Right lobe of liver (tissue), 6 donors: ENCODE results near the gene LIF. TPM values are rescaled to one million over a fixed set of nuclear protein-coding genes. Genes with fewer than 3 reads are reported as not detected.

ENCODE experiments used
- ATAC-seq, 4 donors: fragments of 200-7000 bp; cut with Tn5 transposase; one replicate each; pipeline ENCODE4 v1.9.1; 2020; ENCODE audit warnings: mild to moderate bottlenecking in 4 of 4, moderate library complexity in 4 of 4
- DNase-seq, 3 donors: peaks; one replicate each; pipeline ENCODE4 v3.0.0-alpha.2; 2020
- H3K27ac ChIP-seq, 3 donors: fragments of 200-600 bp; one replicate each; pipeline ENCODE4 v1.8.0; 2022
- H3K27me3 ChIP-seq, 2 donors: fragments of 200-600 bp; one replicate each; pipeline ENCODE4 v1.8.0; 2022
- H3K36me3 ChIP-seq, 4 donors: fragments of 200-600 bp; sonication (generic) in 1 of 4; one replicate each; pipeline versions ENCODE4 v1.5.1 to v1.8.0; 2017 to 2022; ENCODE audit warnings: control low read depth in 1 of 4
- H3K4me1 ChIP-seq, 4 donors: fragments of 200-600 bp; sonication (generic) in 1 of 4; one replicate each; pipeline versions ENCODE4 v1.5.1 to v1.8.0; 2017 to 2022; ENCODE audit warnings: control low read depth in 1 of 4
- H3K4me3 ChIP-seq, 3 donors: fragments of 200-600 bp; one replicate each; pipeline ENCODE4 v1.8.0; 2022
- H3K9me3 ChIP-seq, 4 donors: fragments of 200-600 bp; sonication (generic) in 1 of 4; one replicate each; pipeline versions ENCODE4 v1.5.1 to v1.8.0; 2017 to 2022; ENCODE audit warnings: control low read depth in 1 of 4
- CTCF ChIP-seq, 4 donors: fragments of 200-600 bp in 3 of 4; fragments of 450-650 bp in 1 of 4; IDR thresholded peaks; one replicate each; pipeline versions ENCODE4 v1.5.1 to v1.8.0; 2016 to 2022; ENCODE audit warnings: antibody characterized with exemption in 4 of 4, mild to moderate bottlenecking in 2 of 4
- POLR2A ChIP-seq: fragments of 450-650 bp; IDR thresholded peaks from one replicate; pipeline ENCODE4 v1.6.1; 2017; ENCODE audit warnings: antibody characterized with exemption, mild to moderate bottlenecking
- WGBS: methylation state at CpG from one replicate; pipeline ENCODE4 v1.1.6; 2018; ENCODE audit warnings: low coverage, low lambda C conversion rate; ENCODE audit not compliant: insufficient coverage; ENCODE audit errors: missing lambda C conversion rate; 5-methylcytosine and 5-hydroxymethylcytosine counted together
- intact Hi-C, 2 donors: fragments of 100-400 bp; cut with DNase I; formaldehyde crosslinking; loops; one replicate each; pipeline versions ENCODE4 v1.11.2 to v1.14.1; 2022
- total RNA-seq, 6 experiments: library from RNA; depleted of rRNA in 2 of 6; stranded (reverse); fragments of >200 nt in 2 of 6; fragmentation: NEBNext Ultra II Directional in 3 of 6; extraction: Animal tissue kit (Norgen Biotek cat#: 25700) in 3 of 6; gene quantifications; one replicate each; pipeline versions ENCODE4 v1.1.0 to v1.2.4, GENCODE V29; 2016 to 2023
- donor health status: DM: no; HTN: yes; CAD: no.
- donor health status: DM: no; HTN: no; CAD: no.
- donor health status: DM: no; HTN: no; CAD: no.
- donor health status: DM: no; HTN: yes; CAD: no.
- donor health status: DM: no; HTN: yes; CAD: no.

Gene LIF
- total RNA-seq, 6 experiments from 2014 or later, result 0.15 to 2.0 (median 1.6) TPM; not detected in 2

DNA sequence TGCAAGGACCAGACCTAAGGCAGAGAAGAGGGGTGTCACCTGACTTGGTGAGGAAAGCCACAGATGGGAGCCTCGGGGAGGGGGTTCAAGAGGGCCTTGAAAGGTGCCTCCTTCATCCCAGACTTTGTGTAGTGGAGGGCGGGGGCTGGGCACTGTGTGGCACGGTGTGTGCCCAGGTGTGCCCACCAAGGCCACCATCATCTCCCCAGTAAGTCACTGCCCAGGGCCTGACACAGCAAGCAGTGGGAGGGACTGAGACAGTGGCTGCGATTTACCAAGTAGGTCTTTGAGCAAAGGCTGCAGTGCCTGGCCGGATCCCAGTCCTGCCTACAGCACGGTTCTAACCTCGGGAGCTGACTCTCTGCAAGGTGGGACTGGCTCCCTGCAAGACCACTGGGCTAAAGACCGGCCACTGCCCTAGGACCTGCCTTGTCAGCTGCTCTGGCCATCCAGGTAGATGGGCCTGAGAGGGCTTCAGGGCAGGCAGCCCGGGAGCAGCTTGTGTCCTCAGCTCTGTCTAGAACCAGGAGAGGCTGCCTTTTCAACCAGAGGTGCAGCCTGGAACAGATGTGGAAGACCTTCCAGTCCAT, 18.7 kb upstream of the LIF start:
- H3K9me3 ChIP-seq, result no peaks in the 10 kb centered on the region
- no peak for DNase-seq
- H3K27ac ChIP-seq, result peak overlapping the region in 2 of 3 donors; percentile 59 to 65
- intact Hi-C loops, result loop anchor here (5.0 to 10.0 kb wide), 2 partner anchors 117 to 120 kb away; partner anchors contain the start of gene RNF215 (in 1 of the 2)
- no peaks in the 10 kb centered on the region for H3K4me1 ChIP-seq
- no peaks in the 10 kb centered on the region for H3K36me3 ChIP-seq
- H3K27me3 ChIP-seq, result no peaks in the 10 kb centered on the region
- no CpG with 5 or more reads among the region's 9 CpGs for WGBS
- no peak overlapping the region for H3K4me3 ChIP-seq
- no peak for ATAC-seq
- no peak for TF ChIP-seq POLR2A
- no peak for TF ChIP-seq CTCF (IDR thresholded peaks at IDR 0.05)

DNA sequence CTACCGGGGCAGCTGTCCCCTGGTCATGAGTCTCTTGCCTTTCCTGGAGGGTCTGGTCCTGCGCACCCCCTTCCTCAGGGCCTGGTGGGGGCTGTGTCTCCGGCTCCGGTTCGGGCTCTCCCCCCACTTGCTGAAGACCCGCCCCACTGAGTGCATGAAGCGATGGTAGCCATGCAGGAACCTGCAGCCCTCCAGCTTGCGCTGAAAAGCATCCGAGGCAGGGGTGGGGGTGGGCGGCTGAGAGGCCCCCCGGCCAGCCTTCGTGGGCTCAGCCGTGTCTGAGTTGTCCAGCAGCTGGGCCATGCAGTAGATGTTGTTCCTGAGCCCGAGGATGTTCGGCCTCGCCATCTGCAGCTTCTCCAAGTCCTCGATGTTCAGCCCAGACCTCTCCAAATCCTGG, 17.3 kb upstream of the LIF start:
- no CpG with 5 or more reads among the region's 17 CpGs for WGBS
- H3K27ac ChIP-seq, result no peak overlapping the region
- H3K36me3 ChIP-seq, result no peaks in the 10 kb centered on the region
- H3K4me1 ChIP-seq, result no peaks in the 10 kb centered on the region
- no peak overlapping the region for H3K4me3 ChIP-seq
- intact Hi-C loops, result loop anchor here in 1 of 2 donors (10.0 kb wide), 1 partner anchor 121 kb away; the partner anchor contains the start of gene RNF215
- ATAC-seq (no peak), DNase-seq (no peak)
- no peaks in the 10 kb centered on the region for H3K27me3 ChIP-seq
- TF ChIP-seq CTCF (IDR thresholded peaks at IDR 0.05) (no peak), POLR2A (no peak)
- no peaks in the 10 kb centered on the region for H3K9me3 ChIP-seq

DNA sequence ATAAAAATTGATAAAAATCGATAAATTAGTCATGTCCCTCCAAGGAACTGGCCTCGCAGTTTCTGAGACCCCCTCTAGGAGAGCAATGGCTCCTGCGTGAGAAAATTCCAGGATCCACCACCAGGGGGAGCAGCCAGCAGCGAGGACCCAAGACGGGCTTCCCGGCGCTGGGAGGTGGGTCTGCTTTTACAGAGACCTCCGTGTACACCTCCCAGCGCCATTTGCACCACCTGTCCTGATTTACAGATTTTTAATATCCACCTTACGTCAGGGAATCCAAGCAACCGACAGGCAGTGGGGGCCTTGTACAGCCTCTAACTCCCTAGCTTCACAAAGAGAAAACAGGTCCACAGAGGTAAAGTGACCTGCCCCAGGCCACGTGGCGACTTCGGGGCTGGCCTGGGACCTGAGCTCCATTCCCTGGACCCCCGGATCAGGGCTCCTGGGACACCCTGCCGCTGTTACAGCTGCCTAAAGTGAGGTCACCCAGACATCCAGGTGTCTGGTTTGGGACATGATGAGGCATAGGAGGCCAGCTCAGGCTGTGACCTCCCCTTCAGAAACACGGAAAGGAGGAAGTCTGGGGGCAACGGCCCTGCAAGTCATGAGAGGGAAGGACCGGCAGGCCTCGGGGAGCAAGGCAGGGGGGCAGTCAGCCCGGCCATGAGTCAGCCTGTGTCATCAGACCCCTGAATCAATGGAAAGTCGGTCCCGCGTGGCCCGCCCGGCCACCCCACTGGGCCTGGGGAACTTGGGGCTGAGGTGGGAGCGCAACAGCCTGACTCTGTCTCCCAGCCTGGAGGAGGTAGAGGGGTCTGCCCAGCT, 16.6 kb upstream of the LIF start:
- H3K9me3 ChIP-seq, result no peaks in the 10 kb centered on the region
- DNase-seq (peak; percentile 71 to 78 (median 78)), ATAC-seq (peak; percentile 47 to 71 (median 52))
- WGBS, result 2% methylated on average over 9 of the region's 27 CpGs
- H3K27ac ChIP-seq, result no peak overlapping the region
- no peaks in the 10 kb centered on the region for H3K4me1 ChIP-seq
- no peak for TF ChIP-seq POLR2A
- peak; percentile 93 to 99 (median 97) for TF ChIP-seq CTCF (IDR thresholded peaks at IDR 0.05)
- H3K4me3 ChIP-seq, result peak overlapping the region in 2 of 3 donors; percentile 20 to 24
- no peaks in the 10 kb centered on the region for H3K27me3 ChIP-seq
- intact Hi-C loops, result loop anchor here in 1 of 2 donors (10.0 kb wide), 1 partner anchor 122 kb away; the partner anchor contains the start of gene RNF215
- no peaks in the 10 kb centered on the region for H3K36me3 ChIP-seq

GRCh38 chr22:30262112-30262511, 15.6 kb upstream of the LIF start:
- no peak for TF ChIP-seq CTCF (IDR thresholded peaks at IDR 0.05)
- TF ChIP-seq POLR2A, result no peak
- no peak overlapping the region for H3K27ac ChIP-seq
- DNase-seq, result no peak
- intact Hi-C loops, result loop anchor here in 1 of 2 donors (10.0 kb wide), 1 partner anchor 123 kb away; the partner anchor contains the start of gene RNF215
- WGBS, result no CpG with 5 or more reads among the region's 4 CpGs
- no peaks in the 10 kb centered on the region for H3K27me3 ChIP-seq
- H3K4me1 ChIP-seq, result no peaks in the 10 kb centered on the region
- ATAC-seq, result no peak
- H3K4me3 ChIP-seq, result no peak overlapping the region
- no peaks in the 10 kb centered on the region for H3K9me3 ChIP-seq
- no peaks in the 10 kb centered on the region for H3K36me3 ChIP-seq
